Right cardiac atrium (tissue), 5 donors: ENCODE measurements around the gene GOLM1. TPM values are rescaled to one million over a fixed set of nuclear protein-coding genes. Genes with fewer than 3 reads are reported as not detected.

Source experiments
- ATAC-seq, 2 donors: fragments of 200-7000 bp; cut with Tn5 transposase; one replicate each; pipeline versions ENCODE4 v1.8.0 to v1.9.1; 2020; ENCODE audit warnings: moderate library complexity in 2 of 2, mild to moderate bottlenecking in 1 of 2
- DNase-seq, 3 donors: peaks; one replicate each; pipeline ENCODE4 v3.0.0-alpha.2; 2020
- H3K27ac ChIP-seq: one replicate; pipeline ENCODE4 v1.5.1; 2013; ENCODE audit warnings: mild to moderate bottlenecking, low read length, control low read depth, moderate library complexity
- H3K27me3 ChIP-seq: one replicate; pipeline ENCODE4 v1.6.1; 2013; ENCODE audit not compliant: control insufficient read depth, insufficient read depth
- H3K4me1 ChIP-seq: one replicate; pipeline ENCODE4 v1.6.1; 2013; ENCODE audit warnings: low read length; ENCODE audit not compliant: control insufficient read depth, insufficient read depth
- H3K4me3 ChIP-seq: one replicate; pipeline ENCODE4 v1.5.1; 2013; ENCODE audit warnings: low read length, control low read depth
- H3K9me3 ChIP-seq: one replicate; pipeline ENCODE4 v1.6.1; 2013; ENCODE audit warnings: low read length; ENCODE audit not compliant: control insufficient read depth
- WGBS: extraction: QIAGEN DNeasy Blood & Tissue Kit; methylation state at CpG from one replicate; pipeline ENCODE4 v1.1.7; 2013; 5-methylcytosine and 5-hydroxymethylcytosine counted together
- intact Hi-C, 4 donors: fragments of 100-400 bp; cut with DNase I; formaldehyde crosslinking; loops; one replicate each; pipeline versions ENCODE4 v1.11.0 to v1.14.0; 2022 to 2023
- polyA plus RNA-seq: library from polyadenylated mRNA; stranded (reverse); fragments of 200-250 nt; gene quantifications from one replicate; pipeline ENCODE4 v1.2.3, GENCODE V29; 2013
- total RNA-seq, 4 donors: library from RNA; stranded (reverse); fragmentation: NEBNext Ultra II Directional; extraction: Animal tissue kit (Norgen Biotek cat#: 25700); gene quantifications; one replicate each; pipeline ENCODE4 v1.2.1, GENCODE V29; 2021
- donor health status: healthy with polysubstance abuse.
- donor health status: DM: no; HTN: yes; CAD: no.
- donor health status: DM: no; HTN: no; CAD: no.
- donor health status: DM: no; HTN: yes; CAD: no; lungs with severe emphysema.
- donor health status: DM: yes; HTN: yes; CAD: no.

GOLM1 gene
- total and polyA plus RNA-seq, 5 donors = 3.8 to 12.9 (median 6.1) TPM

- no peak overlapping the region for H3K27ac ChIP-seq
- DNase-seq (no peak), ATAC-seq (peak in 1 of 2 donors; percentile 75)
- intact Hi-C loops = no loop called here
- no peak overlapping the region for H3K4me3 ChIP-seq
- no peaks in the 10 kb centered on the region for H3K27me3 ChIP-seq
- WGBS = 54% methylated on average over 5 of the region's 5 CpGs
- no peaks in the 10 kb centered on the region for H3K9me3 ChIP-seq
- H3K4me1 ChIP-seq = no peaks in the 10 kb centered on the region
Observed at GRCh38 chr9:86079865-86080469, 19.4 kb downstream of the GOLM1 start.

GRCh38 chr9:86079421-86079831, 19.9 kb downstream of the GOLM1 start:
- peak in 1 of 2 donors; percentile 48 for ATAC-seq
- H3K4me1 ChIP-seq = no peaks in the 10 kb centered on the region
- no peaks in the 10 kb centered on the region for H3K27me3 ChIP-seq
- H3K27ac ChIP-seq = no peak overlapping the region
- H3K9me3 ChIP-seq = no peaks in the 10 kb centered on the region
- no peak overlapping the region for H3K4me3 ChIP-seq
- WGBS = 84% methylated on average over 10 of the region's 10 CpGs
- intact Hi-C loops = no loop called here
- no peak for DNase-seq

GRCh38 chr9:86078731-86079130, 20.6 kb downstream of the GOLM1 start:
- no peaks in the 10 kb centered on the region for H3K27me3 ChIP-seq
- ATAC-seq (no peak), DNase-seq (no peak)
- H3K4me3 ChIP-seq = no peak overlapping the region
- no peaks in the 10 kb centered on the region for H3K4me1 ChIP-seq
- H3K27ac ChIP-seq = no peak overlapping the region
- no peaks in the 10 kb centered on the region for H3K9me3 ChIP-seq
- 98% methylated on average over 8 of the region's 8 CpGs for WGBS
- intact Hi-C loops = no loop called here

- intact Hi-C loops = no loop called here
- no peaks in the 10 kb centered on the region for H3K4me1 ChIP-seq
- WGBS = 77% methylated on average over 13 of the region's 13 CpGs
- no peak for ATAC-seq
- no peaks in the 10 kb centered on the region for H3K27me3 ChIP-seq
- H3K9me3 ChIP-seq = no peaks in the 10 kb centered on the region
- no peak for DNase-seq
- no peak overlapping the region for H3K27ac ChIP-seq
- H3K4me3 ChIP-seq = no peak overlapping the region
Observed at GRCh38 chr9:86077276-86077675, 22.1 kb downstream of the GOLM1 start.

- ATAC-seq (no peak), DNase-seq (no peak)
- H3K9me3 ChIP-seq = no peaks in the 10 kb centered on the region
- no peak overlapping the region for H3K27ac ChIP-seq
- no peak overlapping the region for H3K4me3 ChIP-seq
- H3K27me3 ChIP-seq = no peaks in the 10 kb centered on the region
- WGBS = 93% methylated on average over 12 of the region's 12 CpGs
- no peaks in the 10 kb centered on the region for H3K4me1 ChIP-seq
- intact Hi-C loops = no loop called here
Observed at GRCh38 chr9:86075132-86076109, 23.9 kb downstream of the GOLM1 start.

GRCh38 chr9:86073839-86074238, 25.5 kb downstream of the GOLM1 start:
- no peaks in the 10 kb centered on the region for H3K9me3 ChIP-seq
- no peak for ATAC-seq
- no peaks in the 10 kb centered on the region for H3K27me3 ChIP-seq
- WGBS = 70% methylated on average over 1 of the region's 1 CpG
- intact Hi-C loops = no loop called here
- H3K4me1 ChIP-seq = no peaks in the 10 kb centered on the region
- no peak overlapping the region for H3K4me3 ChIP-seq
- DNase-seq = no peak
- H3K27ac ChIP-seq = no peak overlapping the region

GRCh38 chr9:86072394-86072877, 26.9 kb downstream of the GOLM1 start:
- DNase-seq (no peak), ATAC-seq (no peak)
- no peaks in the 10 kb centered on the region for H3K4me1 ChIP-seq
- H3K4me3 ChIP-seq = no peak overlapping the region
- no peaks in the 10 kb centered on the region for H3K9me3 ChIP-seq
- intact Hi-C loops = no loop called here
- H3K27me3 ChIP-seq = no peaks in the 10 kb centered on the region
- 91% methylated on average over 2 of the region's 2 CpGs for WGBS
- H3K27ac ChIP-seq = no peak overlapping the region

GRCh38 chr9:86069206-86069869, 30.0 kb downstream of the GOLM1 start:
- Histone ChIP-seq H3K9me3 (no peaks in the 10 kb centered on the region), H3K27ac (no peak overlapping the region), H3K4me1 (no peaks in the 10 kb centered on the region), H3K4me3 (no peak overlapping the region), H3K27me3 (no peaks in the 10 kb centered on the region)
- DNase-seq = no peak
- no peak for ATAC-seq
- WGBS = 74% methylated on average over 7 of the region's 7 CpGs
- intact Hi-C loops = no loop called here

- WGBS = 78% methylated on average over 2 of the region's 2 CpGs
- ATAC-seq (no peak), DNase-seq (no peak)
- intact Hi-C loops = no loop called here
- H3K27me3 ChIP-seq = no peaks in the 10 kb centered on the region
- H3K27ac ChIP-seq = no peak overlapping the region
- H3K4me1 ChIP-seq = no peaks in the 10 kb centered on the region
- H3K9me3 ChIP-seq = no peaks in the 10 kb centered on the region
- H3K4me3 ChIP-seq = no peak overlapping the region
Observed at GRCh38 chr9:86064220-86064619, 35.1 kb downstream of the GOLM1 start.

GRCh38 chr9:86062845-86063693, 36.3 kb downstream of the GOLM1 start:
- Histone ChIP-seq H3K4me3 (no peak overlapping the region), H3K9me3 (no peaks in the 10 kb centered on the region), H3K4me1 (no peaks in the 10 kb centered on the region), H3K27ac (no peak overlapping the region), H3K27me3 (no peaks in the 10 kb centered on the region)
- 84% methylated on average over 16 of the region's 16 CpGs for WGBS
- intact Hi-C loops = no loop called here
- ATAC-seq (no peak), DNase-seq (no peak)
